Loucy (cell line): ENCODE results near the gene MCM5.

Experiments
- H2AFZ ChIP-seq: fragments of 200-600 bp; sonication (generic); 2 replicates; pipeline ENCODE4 v1.6.0; 2016; ENCODE audit warnings: antibody characterized with exemption, mild to moderate bottlenecking, low read length, moderate library complexity
- H3F3A ChIP-seq: fragments of 200-600 bp; 2 replicates; pipeline ENCODE4 v1.6.0; 2016; ENCODE audit warnings: antibody characterized with exemption, low read depth, mild to moderate bottlenecking
- H3K27me3 ChIP-seq: fragments of 200-600 bp; sonication (generic); 2 replicates; pipeline ENCODE4 v1.6.1; 2014; ENCODE audit warnings: low read length, mild to moderate bottlenecking; ENCODE audit not compliant: insufficient read depth, poor library complexity, severe bottlenecking
- H3K36me3 ChIP-seq: fragments of 200-600 bp; sonication (generic); 2 replicates; pipeline ENCODE4 v1.6.1; 2016; ENCODE audit warnings: low read length; ENCODE audit not compliant: insufficient read depth
- H3K4me1 ChIP-seq: fragments of 200-600 bp; sonication (generic); 2 replicates; pipeline ENCODE4 v1.5.1; 2014; ENCODE audit warnings: low read length, mild to moderate bottlenecking; ENCODE audit not compliant: insufficient read depth, poor library complexity, severe bottlenecking
- H3K4me2 ChIP-seq: fragments of 200-600 bp; sonication (generic); 2 replicates; pipeline ENCODE4 v1.6.0; 2014; ENCODE audit warnings: antibody characterized with exemption, low read length, low read depth, mild to moderate bottlenecking; ENCODE audit not compliant: poor library complexity, severe bottlenecking
- H3K4me3 ChIP-seq: fragments of 200-600 bp; sonication (generic); 2 replicates; pipeline ENCODE4 v1.5.1; 2014; ENCODE audit warnings: low read length, mild to moderate bottlenecking, mixed read lengths; ENCODE audit not compliant: poor library complexity, severe bottlenecking
- H3K79me2 ChIP-seq: fragments of 200-600 bp; sonication (generic); 2 replicates; pipeline ENCODE4 v1.6.1; 2014; ENCODE audit warnings: low read length; ENCODE audit not compliant: insufficient read depth
- H3K9ac ChIP-seq: fragments of 200-600 bp; sonication (generic); 2 replicates; pipeline ENCODE4 v1.6.0; 2014; ENCODE audit warnings: mild to moderate bottlenecking, low read depth, low read length, moderate library complexity; ENCODE audit not compliant: poor library complexity, severe bottlenecking
- H3K9me2 ChIP-seq: fragments of 200-600 bp; sonication (generic); replicated peaks from 2 replicates; pipeline ENCODE4 v1.6.1; 2016; ENCODE audit warnings: low read depth, low read length, mixed read lengths
- H3K9me3 ChIP-seq: fragments of 200-600 bp; sonication (generic); 2 replicates; pipeline ENCODE4 v1.6.1; 2014; ENCODE audit warnings: mild to moderate bottlenecking, antibody characterized with exemption, low read length, low read depth; ENCODE audit not compliant: insufficient read depth
- H4K20me1 ChIP-seq: fragments of 200-600 bp; sonication (generic); 2 replicates; pipeline ENCODE4 v1.6.0; 2014; ENCODE audit warnings: antibody characterized with exemption, low read length, mild to moderate bottlenecking; ENCODE audit not compliant: insufficient read depth, poor library complexity, severe bottlenecking
- EZH2phosphoT487 ChIP-seq: fragments of 200-600 bp; IDR thresholded peaks from 2 replicates; pipeline ENCODE4 v1.6.1; 2018; ENCODE audit warnings: antibody characterized with exemption, mild to moderate bottlenecking, moderate library complexity, borderline replicate concordance
- TF ChIP-seq, protein P1 (sequence below): fragments of 200-600 bp; sonication (generic); conservative IDR thresholded peaks from 2 replicates; pipeline ENCODE4 v1.5.1; 2014; ENCODE audit warnings: mild to moderate bottlenecking, antibody characterized with exemption, low read length

MCM5 gene

DNA sequence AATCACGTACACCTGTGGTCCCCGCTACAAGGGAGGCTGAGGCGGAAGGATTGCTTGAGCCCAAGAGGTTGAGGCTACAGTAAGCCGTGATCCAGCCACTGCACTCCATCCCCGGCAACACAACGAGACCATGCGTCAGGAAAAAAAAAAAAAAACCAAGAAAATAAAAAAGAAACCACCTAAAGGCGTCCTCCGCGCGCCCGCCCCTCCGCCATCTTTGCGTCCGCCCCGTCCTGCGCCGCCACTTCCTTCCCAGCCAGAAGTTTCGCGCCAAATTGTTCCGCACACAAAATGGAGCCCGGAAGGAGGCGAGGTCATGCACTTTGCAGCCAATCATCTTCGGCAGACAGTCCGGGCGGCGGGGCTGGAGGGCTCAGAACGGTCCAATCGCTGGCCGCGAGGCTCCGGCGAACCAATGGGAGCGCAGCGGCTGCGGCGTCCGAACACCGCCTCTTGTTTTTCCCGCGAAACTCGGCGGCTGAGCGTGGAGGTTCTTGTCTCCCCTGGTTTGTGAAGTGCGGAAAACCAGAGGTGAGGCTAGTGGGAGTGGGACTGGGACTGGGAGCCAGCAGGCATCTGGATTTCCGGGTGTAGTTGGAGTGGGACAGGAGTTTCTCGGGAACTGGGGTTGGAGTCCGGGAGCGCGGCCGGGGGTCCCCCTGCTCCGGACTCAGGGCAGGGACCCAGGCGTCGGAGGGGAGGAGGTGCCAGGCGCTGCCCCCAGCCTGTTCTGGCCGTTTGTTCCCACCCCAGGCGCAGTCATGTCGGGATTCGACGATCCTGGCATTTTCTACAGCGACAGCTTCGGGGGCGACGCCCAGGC, at the start of gene MCM5:
TSS of gene MCM5 (plus strand) at position 463 of the 823 bp plus-strand sequence. CDS start at position 762, 299 bp downstream.
- peaks cover 60% of the 10 kb centered on the region for H3K79me2 ChIP-seq
- H3K36me3 ChIP-seq: peaks cover 28% of the 10 kb centered on the region; the same call in 1 of the 2 replicates
- H3K4me2 ChIP-seq: peak within 1 kb of the TSS; percentile 100
- H3K4me3 ChIP-seq: peak within 1 kb of the TSS; percentile 93
- H3K9ac ChIP-seq: peak within 1 kb of the TSS; percentile 99
- peaks cover 38% of the 10 kb centered on the region for H3K4me1 ChIP-seq
- H3K27me3 ChIP-seq: peaks cover 4% of the 10 kb centered on the region
- no peaks in the 10 kb centered on the region for H3K9me3 ChIP-seq
- peak within 1 kb of the TSS; percentile 92 for H2AFZ ChIP-seq
- peaks cover 32% of the 10 kb centered on the region for H4K20me1 ChIP-seq
- H3F3A ChIP-seq: no peaks in the 10 kb centered on the region
- H3K9me2 ChIP-seq: no peaks in the 10 kb centered on the region
- TF ChIP-seq EZH2phosphoT487: no peak
- TF ChIP-seq, protein P1, sequence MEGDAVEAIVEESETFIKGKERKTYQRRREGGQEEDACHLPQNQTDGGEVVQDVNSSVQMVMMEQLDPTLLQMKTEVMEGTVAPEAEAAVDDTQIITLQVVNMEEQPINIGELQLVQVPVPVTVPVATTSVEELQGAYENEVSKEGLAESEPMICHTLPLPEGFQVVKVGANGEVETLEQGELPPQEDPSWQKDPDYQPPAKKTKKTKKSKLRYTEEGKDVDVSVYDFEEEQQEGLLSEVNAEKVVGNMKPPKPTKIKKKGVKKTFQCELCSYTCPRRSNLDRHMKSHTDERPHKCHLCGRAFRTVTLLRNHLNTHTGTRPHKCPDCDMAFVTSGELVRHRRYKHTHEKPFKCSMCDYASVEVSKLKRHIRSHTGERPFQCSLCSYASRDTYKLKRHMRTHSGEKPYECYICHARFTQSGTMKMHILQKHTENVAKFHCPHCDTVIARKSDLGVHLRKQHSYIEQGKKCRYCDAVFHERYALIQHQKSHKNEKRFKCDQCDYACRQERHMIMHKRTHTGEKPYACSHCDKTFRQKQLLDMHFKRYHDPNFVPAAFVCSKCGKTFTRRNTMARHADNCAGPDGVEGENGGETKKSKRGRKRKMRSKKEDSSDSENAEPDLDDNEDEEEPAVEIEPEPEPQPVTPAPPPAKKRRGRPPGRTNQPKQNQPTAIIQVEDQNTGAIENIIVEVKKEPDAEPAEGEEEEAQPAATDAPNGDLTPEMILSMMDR: no peak

DNA sequence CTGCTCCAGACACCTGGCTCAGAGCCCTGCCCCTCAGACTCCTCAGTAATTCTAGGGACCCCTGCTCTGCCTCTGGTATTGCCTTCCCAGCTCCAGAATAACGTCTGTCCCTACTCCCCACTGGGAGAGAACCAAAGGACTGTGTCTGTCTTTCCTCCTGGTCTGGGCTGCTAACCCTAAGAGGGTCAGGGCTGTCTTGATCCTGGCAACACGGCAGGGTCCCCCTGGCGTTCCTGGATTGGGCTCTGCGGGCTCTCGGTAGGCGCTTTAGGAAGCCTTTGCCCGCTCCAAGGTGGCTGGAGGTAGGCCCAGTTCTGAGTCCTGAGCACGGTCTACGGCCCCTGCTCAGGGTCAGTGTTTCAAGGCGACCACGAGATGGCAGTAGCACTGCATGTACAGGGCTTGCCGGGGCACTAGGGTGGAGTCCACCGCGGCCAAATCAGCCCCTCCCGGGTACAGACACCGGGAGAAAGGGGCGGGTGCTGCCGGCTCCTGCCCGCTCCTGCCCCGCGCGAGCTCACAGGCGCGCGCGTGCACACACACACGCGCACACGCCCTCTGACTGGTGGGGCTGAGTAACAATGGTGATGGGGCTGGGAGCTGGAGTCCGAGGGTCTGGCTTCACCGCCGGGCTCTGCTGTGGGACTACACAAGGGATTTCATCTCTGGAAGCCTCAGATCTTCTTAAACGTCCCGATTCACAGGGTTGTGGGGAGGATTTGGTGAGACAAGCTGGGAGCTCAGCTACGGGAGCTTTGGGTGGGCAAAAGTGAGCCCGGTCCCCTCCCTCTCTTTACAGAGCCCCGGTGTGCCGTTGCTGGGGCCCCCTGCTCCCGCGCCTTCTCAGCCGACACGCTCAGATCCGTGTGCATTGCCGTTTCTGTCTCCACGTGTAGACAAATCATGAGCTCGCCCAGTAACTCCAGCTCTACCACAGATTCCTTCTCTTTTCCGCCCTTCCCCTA, 49.1 kb upstream of the MCM5 start:
- Histone ChIP-seq H3F3A (no peaks in the 10 kb centered on the region), H3K79me2 (no peaks in the 10 kb centered on the region), H3K9ac (peak overlapping the region; percentile 65), H3K9me3 (no peaks in the 10 kb centered on the region), H4K20me1 (no peaks in the 10 kb centered on the region), H3K9me2 (no peaks in the 10 kb centered on the region), H3K4me3 (peak overlapping the region; percentile 71), H3K4me2 (peak overlapping the region; percentile 75), H3K27me3 (no peaks in the 10 kb centered on the region), H2AFZ (peak overlapping the region; percentile 91), H3K4me1 (peaks cover 21% of the 10 kb centered on the region), H3K36me3 (no peaks in the 10 kb centered on the region; the same call in 1 of the 2 replicates)
- TF ChIP-seq, protein P1: peak; percentile 71
- no peak for TF ChIP-seq EZH2phosphoT487

DNA sequence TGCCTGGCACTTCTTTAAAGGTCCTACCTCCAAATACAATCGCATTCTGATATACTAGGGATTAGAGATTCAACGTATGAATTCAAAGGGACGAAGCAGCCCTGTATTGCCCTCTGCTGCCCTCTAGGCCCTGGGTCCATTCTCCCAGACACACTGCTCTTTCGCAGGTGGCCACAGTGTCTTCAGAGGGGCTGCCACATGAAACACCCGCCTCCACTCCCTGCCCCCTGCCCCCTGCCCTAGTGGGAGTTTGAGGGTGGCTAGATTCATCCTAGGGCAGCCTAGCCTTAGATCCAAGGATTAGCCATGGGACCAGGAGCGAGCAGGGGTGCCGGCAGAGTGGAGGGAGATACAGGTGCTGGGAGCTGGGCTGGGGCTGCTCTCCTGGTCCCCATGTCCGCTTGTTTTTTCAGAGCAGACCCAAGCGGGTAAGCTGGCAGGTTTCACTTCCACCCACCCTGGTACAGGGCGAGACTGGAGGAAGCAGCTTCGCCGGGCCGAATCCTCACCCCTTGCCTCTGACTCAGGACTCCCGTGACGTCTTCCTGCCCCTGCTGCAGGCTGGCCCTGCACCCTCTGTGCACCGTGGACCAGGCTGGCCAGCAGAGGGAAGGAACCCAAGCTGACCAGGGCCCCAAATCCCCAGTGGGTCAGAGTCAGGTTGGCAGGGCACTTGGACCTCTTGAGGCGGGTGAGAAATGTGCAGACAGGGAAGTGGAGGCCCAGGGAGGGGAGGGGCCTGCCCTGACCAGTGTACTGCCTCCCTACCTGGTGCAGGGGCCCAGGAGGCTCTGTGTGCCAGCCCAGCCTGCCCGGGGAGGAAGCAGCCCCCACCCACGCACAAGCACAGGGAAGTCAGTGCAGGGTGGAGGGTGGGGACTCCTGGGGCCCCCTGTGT, 47.5 kb upstream of the MCM5 start:
- H3K27me3 ChIP-seq: no peaks in the 10 kb centered on the region
- peaks cover 21% of the 10 kb centered on the region for H3K4me1 ChIP-seq
- TF ChIP-seq, protein P1: peak; percentile 57
- TF ChIP-seq EZH2phosphoT487: no peak
- no peaks in the 10 kb centered on the region for H3K79me2 ChIP-seq
- H3K36me3 ChIP-seq: no peaks in the 10 kb centered on the region; the same call in 1 of the 2 replicates
- no peaks in the 10 kb centered on the region for H3K9me3 ChIP-seq
- H3F3A ChIP-seq: no peaks in the 10 kb centered on the region
- H3K9ac ChIP-seq: no peak overlapping the region
- no peak overlapping the region for H3K4me3 ChIP-seq
- no peaks in the 10 kb centered on the region for H4K20me1 ChIP-seq
- H2AFZ ChIP-seq: no peak overlapping the region
- no peaks in the 10 kb centered on the region for H3K9me2 ChIP-seq
- H3K4me2 ChIP-seq: no peak overlapping the region
